ENCODE measurements around the gene DDHD1. TPM values are rescaled to one million over a fixed set of nuclear protein-coding genes. Genes with fewer than 3 reads are reported as not detected.
"Not testable (repeated sequence)": the region's sequence is repeated elsewhere in the genome, so short reads cannot be mapped to it uniquely, and the experiment has no call there.

Gene DDHD1
- total RNA-seq, 2 donors from 2014 or later: 31.8 to 46.0 TPM

DNA sequence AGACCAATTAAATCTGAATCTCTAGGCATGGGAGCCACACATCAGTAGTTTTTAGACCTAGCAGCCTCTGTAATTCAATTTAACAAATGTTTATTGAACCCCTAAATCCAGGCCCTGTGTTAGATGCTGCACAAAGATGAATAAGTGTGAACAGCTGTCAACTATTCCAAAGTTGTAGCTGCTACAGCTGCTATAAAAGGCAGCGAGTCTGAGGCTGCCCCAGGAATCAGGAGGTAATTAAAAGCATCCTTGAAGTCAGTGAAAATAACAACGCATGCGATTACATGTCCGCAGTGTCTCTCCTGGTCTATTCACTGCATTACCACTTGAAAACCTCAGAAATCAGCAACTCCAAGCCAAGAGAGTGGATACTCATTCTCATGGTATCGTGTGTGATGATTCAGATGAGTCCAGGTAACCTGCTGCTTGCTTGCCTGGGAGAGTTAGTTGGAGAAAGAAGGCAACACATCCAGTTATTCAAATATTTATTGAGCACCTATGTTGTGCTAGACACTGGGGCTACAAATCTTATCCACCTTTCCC, 34.9 kb upstream of the DDHD1 start:
- no peak for DNase-seq (ENCODE audit: low spot score)
- Histone ChIP-seq H3K27ac (no peak overlapping the region), H3K27me3 (replicated peaks; ENCODE audit: insufficient read depth) (no peaks in the 10 kb centered on the region), H3K4me3 (no peak overlapping the region), H3K36me3 (no peaks in the 10 kb centered on the region), H3K9me3 (no peaks in the 10 kb centered on the region), H3K4me1 (ENCODE audit: control insufficient read depth in 1 of 2, low read depth in 2 of 2) (no peaks in the 10 kb centered on the region)
- TF ChIP-seq, protein P1, sequence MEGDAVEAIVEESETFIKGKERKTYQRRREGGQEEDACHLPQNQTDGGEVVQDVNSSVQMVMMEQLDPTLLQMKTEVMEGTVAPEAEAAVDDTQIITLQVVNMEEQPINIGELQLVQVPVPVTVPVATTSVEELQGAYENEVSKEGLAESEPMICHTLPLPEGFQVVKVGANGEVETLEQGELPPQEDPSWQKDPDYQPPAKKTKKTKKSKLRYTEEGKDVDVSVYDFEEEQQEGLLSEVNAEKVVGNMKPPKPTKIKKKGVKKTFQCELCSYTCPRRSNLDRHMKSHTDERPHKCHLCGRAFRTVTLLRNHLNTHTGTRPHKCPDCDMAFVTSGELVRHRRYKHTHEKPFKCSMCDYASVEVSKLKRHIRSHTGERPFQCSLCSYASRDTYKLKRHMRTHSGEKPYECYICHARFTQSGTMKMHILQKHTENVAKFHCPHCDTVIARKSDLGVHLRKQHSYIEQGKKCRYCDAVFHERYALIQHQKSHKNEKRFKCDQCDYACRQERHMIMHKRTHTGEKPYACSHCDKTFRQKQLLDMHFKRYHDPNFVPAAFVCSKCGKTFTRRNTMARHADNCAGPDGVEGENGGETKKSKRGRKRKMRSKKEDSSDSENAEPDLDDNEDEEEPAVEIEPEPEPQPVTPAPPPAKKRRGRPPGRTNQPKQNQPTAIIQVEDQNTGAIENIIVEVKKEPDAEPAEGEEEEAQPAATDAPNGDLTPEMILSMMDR (IDR thresholded peaks at IDR 0.05): no peak
- ATAC-seq (ENCODE audit: insufficient number of reproducible peaks, low FRiP score, low read depth): no peak

GRCh38 chr14:53186532-53186931, 33.4 kb upstream of the DDHD1 start:
- Histone ChIP-seq H3K27ac (no peak overlapping the region), H3K27me3 (replicated peaks; ENCODE audit: insufficient read depth) (no peaks in the 10 kb centered on the region), H3K9me3 (no peaks in the 10 kb centered on the region), H3K4me1 (ENCODE audit: control insufficient read depth in 1 of 2, low read depth in 2 of 2) (no peaks in the 10 kb centered on the region), H3K4me3 (no peak overlapping the region), H3K36me3 (no peaks in the 10 kb centered on the region)
- TF ChIP-seq, protein P1 (IDR thresholded peaks at IDR 0.05): no peak
- no peak for DNase-seq (ENCODE audit: low spot score)
- no peak for ATAC-seq (ENCODE audit: insufficient number of reproducible peaks, low FRiP score, low read depth)

- TF ChIP-seq, protein P1 (IDR thresholded peaks at IDR 0.05): no peak
- H3K4me1 ChIP-seq (ENCODE audit: control insufficient read depth in 1 of 2, low read depth in 2 of 2): no peaks in the 10 kb centered on the region
- no peaks in the 10 kb centered on the region for H3K36me3 ChIP-seq
- no peak for ATAC-seq (ENCODE audit: insufficient number of reproducible peaks, low FRiP score, low read depth)
- no peaks in the 10 kb centered on the region for H3K27me3 ChIP-seq (replicated peaks; ENCODE audit: insufficient read depth)
- no peak for DNase-seq (ENCODE audit: low spot score)
- no peak overlapping the region for H3K4me3 ChIP-seq
- H3K27ac ChIP-seq: no peak overlapping the region
- no peaks in the 10 kb centered on the region for H3K9me3 ChIP-seq
These were observed 30.5 kb upstream of the DDHD1 start for GRCh38 chr14:53183611-53184010.

- H3K36me3 ChIP-seq: no peaks in the 10 kb centered on the region
- no peak overlapping the region for H3K4me3 ChIP-seq
- H3K27me3 ChIP-seq (replicated peaks; ENCODE audit: insufficient read depth): no peaks in the 10 kb centered on the region
- TF ChIP-seq, protein P1 (IDR thresholded peaks at IDR 0.05): no peak
- ATAC-seq (ENCODE audit: insufficient number of reproducible peaks, low FRiP score, low read depth) (no peak), DNase-seq (ENCODE audit: low spot score) (no peak)
- H3K4me1 ChIP-seq (ENCODE audit: control insufficient read depth in 1 of 2, low read depth in 2 of 2): no peaks in the 10 kb centered on the region
- no peak overlapping the region for H3K27ac ChIP-seq
- H3K9me3 ChIP-seq: no peaks in the 10 kb centered on the region
These were observed 29.9 kb upstream of the DDHD1 start for GRCh38 chr14:53183056-53183455.

- not testable (repeated sequence) for DNase-seq (ENCODE audit: low spot score); H3K4me3 ChIP-seq; ATAC-seq (ENCODE audit: insufficient number of reproducible peaks, low FRiP score, low read depth); H3K27me3 ChIP-seq (replicated peaks; ENCODE audit: insufficient read depth); H3K36me3 ChIP-seq; H3K9me3 ChIP-seq; H3K27ac ChIP-seq; H3K4me1 ChIP-seq (ENCODE audit: control insufficient read depth in 1 of 2, low read depth in 2 of 2)
These were observed 28.4 kb upstream of the DDHD1 start for GRCh38 chr14:53181463-53182081.
